Bronchial epithelial cell (primary cell): ENCODE data around the gene CELSR1. TPM values are rescaled to one million over a fixed set of nuclear protein-coding genes. Genes with fewer than 3 reads are reported as not detected.

ENCODE experiments used
- DNase-seq: peaks from one replicate; pipeline ENCODE4 v3.0.0-alpha.2; 2010; ENCODE audit warnings: low read depth
- FAIRE-seq: peaks from 2 replicates; lab custom pipeline; 2011; peaks lifted over from hg19 to GRCh38; lab: Jason Lieb, UNC
- H3K27me3 ChIP-seq: 2 replicates; pipeline ENCODE4 v1.5.1; 2011; ENCODE audit warnings: low read length; ENCODE audit not compliant: control insufficient read depth, insufficient read depth
- H3K36me3 ChIP-seq: 2 replicates; pipeline ENCODE4 v1.5.1; 2011; ENCODE audit warnings: low read length; ENCODE audit not compliant: control insufficient read depth, insufficient read depth
- H3K4me3 ChIP-seq: 2 replicates; pipeline ENCODE4 v1.5.1; 2011; ENCODE audit warnings: mild to moderate bottlenecking, low read depth, low read length, control low read depth
- total RNA-seq: library from RNA; depleted of rRNA; stranded (reverse); fragments of >200 nt; gene quantifications from 2 replicates; pipeline ENCODE4 v1.2.1, GENCODE V29; 2014
- TF ChIP-seq, protein P1 (sequence below): IDR thresholded peaks from 2 replicates; pipeline ENCODE4 v1.5.1; 2011; ENCODE audit warnings: mild to moderate bottlenecking, moderate library complexity, low read length, control low read depth, inconsistent platforms; ENCODE audit not compliant: insufficient read depth, severe bottlenecking

Gene CELSR1
- total RNA-seq, 1 donor from 2014 or later = 39.0 TPM

DNA sequence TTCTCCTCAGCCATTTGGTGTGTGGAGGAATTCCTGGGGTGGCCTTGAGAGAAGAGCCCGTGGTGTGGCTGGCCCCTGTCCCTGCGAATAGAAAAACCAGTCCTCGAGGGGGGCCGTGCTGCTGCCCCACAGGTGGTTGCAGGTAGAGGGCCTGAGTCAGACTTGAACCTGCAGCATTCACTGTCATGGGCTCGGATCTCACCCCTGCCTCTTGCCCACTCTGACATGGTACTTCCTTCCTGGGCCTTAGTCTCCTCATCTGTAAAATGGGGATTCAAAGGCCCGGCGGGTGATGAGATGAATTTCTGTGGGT, 182.5 kb downstream of the CELSR1 start:
- H3K4me3 ChIP-seq = no peak overlapping the region
- H3K27me3 ChIP-seq = no peaks in the 10 kb centered on the region
- peaks cover 56% of the 10 kb centered on the region for H3K36me3 ChIP-seq
- DNase-seq (no peak), FAIRE-seq (no peak)
- TF ChIP-seq, protein P1, sequence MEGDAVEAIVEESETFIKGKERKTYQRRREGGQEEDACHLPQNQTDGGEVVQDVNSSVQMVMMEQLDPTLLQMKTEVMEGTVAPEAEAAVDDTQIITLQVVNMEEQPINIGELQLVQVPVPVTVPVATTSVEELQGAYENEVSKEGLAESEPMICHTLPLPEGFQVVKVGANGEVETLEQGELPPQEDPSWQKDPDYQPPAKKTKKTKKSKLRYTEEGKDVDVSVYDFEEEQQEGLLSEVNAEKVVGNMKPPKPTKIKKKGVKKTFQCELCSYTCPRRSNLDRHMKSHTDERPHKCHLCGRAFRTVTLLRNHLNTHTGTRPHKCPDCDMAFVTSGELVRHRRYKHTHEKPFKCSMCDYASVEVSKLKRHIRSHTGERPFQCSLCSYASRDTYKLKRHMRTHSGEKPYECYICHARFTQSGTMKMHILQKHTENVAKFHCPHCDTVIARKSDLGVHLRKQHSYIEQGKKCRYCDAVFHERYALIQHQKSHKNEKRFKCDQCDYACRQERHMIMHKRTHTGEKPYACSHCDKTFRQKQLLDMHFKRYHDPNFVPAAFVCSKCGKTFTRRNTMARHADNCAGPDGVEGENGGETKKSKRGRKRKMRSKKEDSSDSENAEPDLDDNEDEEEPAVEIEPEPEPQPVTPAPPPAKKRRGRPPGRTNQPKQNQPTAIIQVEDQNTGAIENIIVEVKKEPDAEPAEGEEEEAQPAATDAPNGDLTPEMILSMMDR = no peak

DNA sequence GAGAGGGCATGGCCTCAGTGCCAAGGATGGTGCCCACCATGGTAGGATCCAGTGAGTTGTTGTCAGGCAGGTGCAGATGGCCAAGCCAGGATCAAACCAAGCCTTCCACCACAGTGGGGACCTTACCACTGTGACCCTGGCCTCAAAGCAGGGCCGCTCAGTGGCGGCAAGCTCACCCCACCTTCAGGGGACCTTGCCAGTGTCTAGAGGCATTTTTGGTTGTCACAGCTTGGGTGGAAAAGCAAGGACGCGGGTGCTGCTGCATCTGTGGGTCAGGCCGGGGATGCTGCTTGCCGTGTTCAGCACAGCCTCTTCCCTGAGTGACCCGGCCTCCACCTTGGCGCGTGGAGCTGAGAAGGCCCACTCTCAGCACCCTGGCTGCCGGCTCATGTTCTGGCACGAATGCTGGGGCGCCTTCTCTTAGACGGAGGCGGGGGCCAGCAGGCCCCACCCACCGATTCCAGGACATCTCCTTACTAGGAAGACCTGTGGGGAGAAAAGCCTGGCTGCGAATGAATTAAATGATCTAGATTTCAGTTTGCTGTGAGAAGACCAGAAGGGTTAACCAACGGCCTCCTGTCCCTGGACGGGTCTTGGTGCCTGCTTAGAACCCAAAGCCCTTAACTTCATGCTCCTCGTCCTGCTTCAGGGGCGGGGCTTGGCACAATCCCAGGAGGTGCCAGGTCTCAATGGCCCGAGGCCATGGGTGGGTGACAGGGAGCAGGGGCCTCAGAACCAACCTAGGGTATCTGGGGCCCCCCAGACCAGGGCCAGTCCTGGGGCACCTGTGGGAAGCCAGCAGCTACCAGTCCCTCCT, 183.0 kb downstream of the CELSR1 start:
- DNase-seq = no peak
- no peak for FAIRE-seq
- no peaks in the 10 kb centered on the region for H3K27me3 ChIP-seq
- H3K4me3 ChIP-seq = no peak overlapping the region
- TF ChIP-seq, protein P1 = no peak
- peaks cover 55% of the 10 kb centered on the region for H3K36me3 ChIP-seq

DNA sequence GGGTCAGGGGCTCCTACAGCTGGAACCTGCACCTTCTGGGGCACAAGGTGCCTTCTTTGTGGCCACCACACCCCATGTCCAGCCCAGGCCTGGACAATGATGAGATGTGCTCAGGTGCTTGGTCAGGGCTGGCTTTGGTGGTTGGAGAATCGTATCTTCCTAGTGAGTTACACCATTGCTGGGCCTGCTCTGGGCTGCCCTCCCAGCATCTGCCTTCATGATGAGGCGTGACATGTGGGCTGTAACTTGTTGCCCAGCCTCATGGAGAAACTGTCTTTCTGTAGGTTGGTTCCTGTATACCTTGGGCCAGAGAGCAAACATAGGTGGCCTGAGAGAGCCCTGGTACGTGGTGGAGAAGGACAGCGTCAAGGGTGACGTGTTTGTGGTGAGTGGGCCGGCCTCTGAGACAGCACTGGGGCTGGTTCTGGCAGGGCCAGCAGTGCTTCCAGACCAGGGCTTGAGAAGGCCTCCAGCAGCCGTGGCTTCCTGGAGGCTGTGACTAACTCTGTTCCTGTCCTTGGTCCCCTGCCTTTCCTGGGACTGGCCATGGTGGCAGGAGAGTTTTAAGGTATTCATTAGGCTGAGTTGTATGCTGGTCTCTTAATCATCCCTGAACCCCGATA, 183.8 kb downstream of the CELSR1 start:
- DNase-seq (peak; percentile 13), FAIRE-seq (peak; percentile 86)
- TF ChIP-seq, protein P1 = no peak
- no peak overlapping the region for H3K4me3 ChIP-seq
- H3K27me3 ChIP-seq = no peaks in the 10 kb centered on the region
- peaks cover 54% of the 10 kb centered on the region for H3K36me3 ChIP-seq

DNA sequence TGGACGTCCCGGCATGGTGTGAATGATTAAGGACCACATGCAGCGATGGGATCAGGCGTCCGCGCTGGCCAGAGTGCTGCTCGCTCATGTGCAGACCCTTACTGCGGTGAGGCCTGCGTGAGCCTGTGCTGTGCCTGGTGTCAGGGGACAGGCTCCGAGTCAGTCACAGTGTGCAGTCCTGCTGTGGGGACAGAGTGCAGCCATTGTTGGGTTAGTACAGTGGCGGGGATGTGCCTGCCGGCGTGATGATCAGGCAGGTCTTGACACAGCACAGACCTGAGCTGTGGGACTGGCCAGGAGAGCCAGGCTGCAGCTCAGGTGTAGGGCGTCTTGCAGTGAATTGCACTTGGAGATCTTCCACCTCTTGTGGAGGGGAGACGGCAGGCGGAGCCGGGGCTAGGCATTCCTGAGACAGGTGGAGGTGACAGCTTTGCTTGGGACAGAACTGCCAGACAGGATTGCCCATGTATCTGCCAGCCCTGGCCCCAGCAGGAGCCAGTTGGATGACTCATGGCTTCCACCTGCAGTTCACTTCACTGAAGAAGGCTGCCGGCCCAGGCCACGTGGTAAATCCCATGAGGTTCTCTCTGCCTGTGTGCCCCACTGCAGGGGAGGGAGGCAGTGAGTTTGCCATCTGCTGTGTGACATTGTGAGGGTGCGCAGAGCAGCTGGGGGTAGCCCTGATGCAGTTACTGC, 184.6 kb downstream of the CELSR1 start:
- Histone ChIP-seq H3K27me3 (no peaks in the 10 kb centered on the region), H3K4me3 (no peak overlapping the region), H3K36me3 (peaks cover 54% of the 10 kb centered on the region)
- DNase-seq (peak; percentile 76), FAIRE-seq (peak; percentile 93)
- TF ChIP-seq, protein P1 = no peak

DNA sequence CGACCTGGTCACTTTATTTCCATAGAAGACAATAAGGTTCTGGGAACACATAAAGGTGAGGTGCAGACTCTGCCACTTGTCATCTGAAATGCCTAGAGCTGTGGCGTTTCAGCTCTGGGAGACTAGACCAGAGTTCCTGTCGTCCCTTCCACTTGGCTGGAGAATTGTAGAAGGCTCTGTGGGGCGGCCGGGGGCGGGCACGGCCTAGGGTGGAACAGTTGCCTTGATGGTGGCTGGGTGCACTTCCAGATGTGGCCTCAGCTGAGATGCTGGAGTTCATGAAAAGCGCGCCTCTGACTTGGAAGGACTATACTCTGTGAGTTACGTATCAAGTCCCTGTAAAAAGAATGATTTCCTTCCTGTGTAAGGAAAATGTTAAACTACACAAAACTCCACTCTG, 185.1 kb downstream of the CELSR1 start:
- TF ChIP-seq, protein P1 = no peak
- no peaks in the 10 kb centered on the region for H3K27me3 ChIP-seq
- FAIRE-seq = no peak
- H3K36me3 ChIP-seq = peaks cover 54% of the 10 kb centered on the region
- no peak for DNase-seq
- H3K4me3 ChIP-seq = no peak overlapping the region
